Psoas muscle (tissue), 8 donors: ENCODE data around the gene ITGA4. TPM values are rescaled to one million over a fixed set of nuclear protein-coding genes. Genes with fewer than 3 reads are reported as not detected.
"Not testable (repeated sequence)": the region's sequence is repeated elsewhere in the genome, so short reads cannot be mapped to it uniquely, and the experiment has no call there.

Experiments
- ATAC-seq, 4 donors: fragments of 200-7000 bp; cut with Tn5 transposase; one replicate each; pipeline ENCODE4 v1.9.1; 2020; ENCODE audit warnings: moderate library complexity in 3 of 4, mild to moderate bottlenecking in 2 of 4
- DNase-seq, 2 donors: peaks; one replicate each; pipeline ENCODE4 v3.0.0-alpha.2; 2020
- H3K27ac ChIP-seq: fragments of 200-600 bp; one replicate; pipeline ENCODE4 v1.8.0; 2022
- H3K27me3 ChIP-seq, 3 donors: fragments of 200-600 bp in 1 of 3; one replicate each; pipeline versions ENCODE4 v1.6.1 to v1.8.0; 2013 to 2022; ENCODE audit warnings: low read length in 2 of 3, mild to moderate bottlenecking in 2 of 3, moderate library complexity in 1 of 3; ENCODE audit not compliant: insufficient read depth in 3 of 3
- H3K36me3 ChIP-seq, 2 donors: fragments of 200-600 bp in 1 of 2; one replicate each; pipeline versions ENCODE4 v1.6.1 to v1.8.0; 2013 to 2022; ENCODE audit warnings: low read depth in 1 of 2, mild to moderate bottlenecking in 1 of 2, moderate library complexity in 1 of 2; ENCODE audit not compliant: insufficient read depth in 1 of 2
- H3K4me1 ChIP-seq: fragments of 200-600 bp; one replicate; pipeline ENCODE4 v1.8.0; 2022
- H3K4me3 ChIP-seq: fragments of 200-600 bp; one replicate; pipeline ENCODE4 v1.8.0; 2022; ENCODE audit warnings: mild to moderate bottlenecking
- H3K9me3 ChIP-seq: fragments of 200-600 bp; one replicate; pipeline ENCODE4 v1.8.0; 2022
- CTCF ChIP-seq: fragments of 200-600 bp; IDR thresholded peaks from one replicate; pipeline ENCODE4 v1.8.0; 2022; ENCODE audit warnings: antibody characterized with exemption
- WGBS, 3 donors: extraction: QIAGEN DNeasy Blood & Tissue Kit; methylation state at CpG; one replicate each; pipeline versions ENCODE4 v1.1.6 to v1.1.7; 2013; 5-methylcytosine and 5-hydroxymethylcytosine counted together
- intact Hi-C, 2 donors: fragments of 100-400 bp; cut with DNase I; formaldehyde crosslinking; loops; one replicate each; pipeline versions ENCODE4 v1.11.0 to v1.14.2; 2022
- polyA plus RNA-seq, 3 donors: library from polyadenylated mRNA; stranded (reverse); fragments of 200-250 nt; gene quantifications; one replicate each; pipeline ENCODE4 v1.2.3, GENCODE V29; 2013
- total RNA-seq, 4 donors: library from RNA; stranded (reverse); fragmentation: NEBNext Ultra II Directional in 2 of 4; extraction: Animal tissue kit (Norgen Biotek cat#: 25700) in 2 of 4; gene quantifications; one replicate each; pipeline versions ENCODE4 v1.2.1 to v1.2.4, GENCODE V29; 2021 to 2023
- donor health status: healthy with polysubstance abuse.
- donor health status: DM: no; HTN: no; CAD: no; lungs with moderate emphysema.
- donor health status: Bipolar disorder and iron deficiency.
- donor health status: healthy.
- donor health status: DM: yes; HTN: yes; CAD: no.
- donor health status: DM: no; HTN: no; CAD: no.
- donor health status: DM: no; HTN: no; CAD: no.
- donor health status: DM: yes; HTN: yes; CAD: no.

ITGA4 gene
- total and polyA plus RNA-seq, 7 donors = 0.16 to 2.6 (median 0.85) TPM

DNA sequence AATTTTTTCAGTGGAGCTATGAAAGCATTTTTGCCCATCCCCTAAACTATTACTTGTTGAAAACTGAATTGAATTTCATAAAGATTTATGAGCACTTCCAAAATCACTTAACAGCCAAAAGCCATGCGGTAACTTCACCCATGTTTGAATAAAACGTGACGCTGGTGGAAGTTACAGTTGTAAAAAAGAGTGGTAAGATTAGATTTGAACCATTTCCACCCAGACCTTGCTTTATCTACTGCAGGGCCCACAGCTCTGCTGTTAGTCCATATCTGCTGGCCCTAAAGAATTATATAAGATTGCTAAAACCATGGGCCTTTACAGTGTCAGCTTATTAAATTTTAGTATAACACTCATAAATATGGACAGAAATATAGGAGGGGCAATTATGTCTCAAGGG, 15.5 kb upstream of the ITGA4 start:
- H3K4me1 ChIP-seq = no peaks in the 10 kb centered on the region
- intact Hi-C loops = no loop called here
- WGBS, 3 donors = 35 to 46% (median 38%) methylated on average over 3 of the region's 3 CpGs
- DNase-seq (no peak), ATAC-seq (no peak)
- H3K4me3 ChIP-seq = no peak overlapping the region
- H3K27ac ChIP-seq = no peak overlapping the region
- H3K9me3 ChIP-seq = no peaks in the 10 kb centered on the region
- TF ChIP-seq CTCF = no peak
- no peaks in the 10 kb centered on the region for H3K27me3 ChIP-seq
- no peaks in the 10 kb centered on the region for H3K36me3 ChIP-seq

DNA sequence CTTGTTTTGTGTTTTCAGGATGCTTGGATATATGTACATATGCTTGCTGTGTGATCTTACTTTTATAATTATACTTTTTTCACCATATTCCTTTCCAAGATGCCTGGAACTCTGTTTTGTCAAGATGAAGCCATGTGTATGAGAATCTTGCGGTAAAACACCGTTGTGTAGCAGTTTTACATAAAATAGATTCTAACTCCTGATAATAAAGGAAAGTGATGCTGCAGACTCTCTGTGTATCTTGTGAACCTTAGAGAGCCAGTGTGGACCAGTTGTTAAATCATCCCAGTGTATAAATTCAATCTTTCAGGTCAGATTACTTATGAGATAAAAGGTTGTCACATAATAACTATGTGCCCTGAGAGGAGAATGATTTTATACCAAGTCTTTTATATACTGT, 12.5 kb upstream of the ITGA4 start:
- Histone ChIP-seq H3K9me3 (no peaks in the 10 kb centered on the region), H3K4me3 (no peak overlapping the region), H3K27me3 (no peaks in the 10 kb centered on the region), H3K27ac (no peak overlapping the region), H3K4me1 (no peaks in the 10 kb centered on the region), H3K36me3 (no peaks in the 10 kb centered on the region)
- WGBS, 3 donors = 75 to 82% (median 75%) methylated on average over 2 of the region's 2 CpGs
- TF ChIP-seq CTCF = no peak
- intact Hi-C loops = no loop called here
- no peak for ATAC-seq
- no peak for DNase-seq

DNA sequence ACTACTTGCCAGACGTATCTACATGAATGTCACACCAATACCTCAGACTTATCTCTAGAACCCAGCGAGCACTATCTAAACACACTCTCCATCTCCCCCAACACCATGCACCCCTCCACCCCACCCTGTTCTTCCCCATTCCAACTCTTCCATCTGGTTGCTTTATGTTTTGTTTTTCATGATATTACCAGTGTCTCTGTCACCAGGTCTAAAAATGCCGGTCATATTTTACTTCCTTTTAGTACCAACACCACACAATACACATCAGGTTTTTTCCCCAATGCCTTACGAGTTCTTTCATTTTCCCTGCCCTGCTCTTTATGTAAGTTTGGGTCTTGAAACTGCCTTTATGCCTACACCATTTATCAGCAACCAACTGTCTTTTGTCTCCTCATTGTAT, 10.2 kb upstream of the ITGA4 start:
- Histone ChIP-seq H3K4me1 (no peaks in the 10 kb centered on the region), H3K27me3 (no peaks in the 10 kb centered on the region), H3K9me3 (no peaks in the 10 kb centered on the region), H3K36me3 (no peaks in the 10 kb centered on the region), H3K27ac (no peak overlapping the region), H3K4me3 (no peak overlapping the region)
- no peak for ATAC-seq
- intact Hi-C loops = no loop called here
- WGBS, 3 donors = 68 to 83% (median 82%) methylated on average over 4 of the region's 4 CpGs
- DNase-seq = no peak
- TF ChIP-seq CTCF = no peak

DNA sequence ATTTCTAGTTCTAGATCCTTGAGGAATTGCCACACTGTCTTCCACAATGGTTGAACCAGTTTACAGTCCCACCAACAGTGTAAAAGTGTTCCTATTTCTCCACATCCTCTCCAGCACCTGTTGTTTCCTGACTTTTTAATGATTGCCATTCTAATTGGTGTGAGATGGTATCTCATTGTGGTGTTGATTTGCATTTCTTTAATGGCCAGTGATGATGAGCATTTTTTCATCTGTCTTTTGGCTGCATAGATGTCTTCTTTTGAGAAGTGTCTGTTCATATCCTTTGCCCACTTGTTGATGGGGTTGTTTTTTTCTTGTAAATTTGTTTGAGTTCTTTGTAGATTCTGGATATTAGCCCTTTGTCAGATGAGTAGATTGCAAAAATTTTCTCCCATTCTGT, 7.9 kb upstream of the ITGA4 start:
- H3K4me1 ChIP-seq, H3K4me3 ChIP-seq, DNase-seq, H3K27me3 ChIP-seq, ATAC-seq, H3K9me3 ChIP-seq, intact Hi-C loops, H3K27ac ChIP-seq, H3K36me3 ChIP-seq: not testable (repeated sequence)

GRCh38 chr2:181454686-181455450, 2.3 kb upstream of the ITGA4 start:
- intact Hi-C loops = no loop called here
- no peak for TF ChIP-seq CTCF
- Histone ChIP-seq H3K27ac (no peak overlapping the region), H3K27me3 (peaks cover 0 to 31% (median 6%) of the 10 kb centered on the region in 3 donors), H3K4me3 (no peak overlapping the region), H3K36me3 (no peaks in the 10 kb centered on the region), H3K4me1 (no peaks in the 10 kb centered on the region), H3K9me3 (no peaks in the 10 kb centered on the region)
- no peak for DNase-seq
- no peak for ATAC-seq
- WGBS, 3 donors = 86 to 89% (median 86%) methylated on average over 6 of the region's 6 CpGs
